Measurements from ENCODE around the gene TAS2R60. TPM values are rescaled to one million over a fixed set of nuclear protein-coding genes. Genes with fewer than 3 reads are reported as not detected.

Gene TAS2R60
- total and polyA plus RNA-seq, 2 donors (not counting 3 experiments of a cell fraction or from before 2014, with no cell fraction given) = not detected

DNA sequence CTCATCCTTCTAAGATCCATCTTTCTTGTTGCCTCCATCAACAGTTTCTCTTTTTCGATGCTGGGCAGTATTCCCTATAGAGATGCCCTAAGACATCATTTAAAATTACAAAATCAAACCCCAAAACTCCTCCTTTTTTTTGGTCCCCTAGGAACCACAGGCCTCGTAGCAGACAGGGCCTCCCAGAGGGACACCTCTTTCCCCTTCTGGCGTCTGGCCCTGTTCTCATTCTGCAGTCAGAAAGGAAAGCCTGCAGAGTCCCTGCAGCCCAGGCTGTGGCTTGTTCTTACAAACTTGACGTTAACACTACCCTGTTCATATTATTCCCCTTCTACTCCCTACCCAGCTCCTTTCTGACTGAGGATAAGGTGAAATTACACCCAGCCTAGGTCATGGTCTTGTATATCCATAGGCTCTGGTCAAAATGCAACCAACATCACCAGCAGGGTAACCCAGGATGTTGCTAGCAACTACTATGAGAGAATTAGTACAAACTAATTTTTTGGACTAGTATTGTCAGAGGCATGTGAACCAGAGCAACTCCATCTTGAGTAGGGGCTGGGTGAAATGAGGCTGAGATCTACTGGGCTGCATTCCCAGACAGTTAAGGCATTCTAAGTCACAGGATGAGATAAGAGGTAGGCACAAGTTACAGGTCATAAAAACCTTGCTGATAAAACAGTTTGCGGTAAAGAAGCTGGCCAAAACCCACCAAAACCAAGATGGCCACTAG lies 31.1 kb upstream of the TAS2R60 start:
- no peaks in the 10 kb centered on the region for H3K36me3 ChIP-seq (ENCODE audit: control insufficient read depth in 2 of 2, extremely low read depth in 1 of 2, insufficient read depth in 2 of 2, low read length in 2 of 2)
- BruUV-seq (replicated peaks) = no TSS peak
- H3K79me2 ChIP-seq (ENCODE audit: control insufficient read depth, insufficient read depth, low read length) = no peaks in the 10 kb centered on the region
- ChIA-PET POLR2A (no interaction called here), CTCF (interaction anchor here (1.4 to 1.5 kb wide), 2 partner anchors 88 to 172 kb away, joined by 3 to 6 read pairs; no protein-coding TSS in a partner anchor)
- no peaks in the 10 kb centered on the region for H3K27me3 ChIP-seq (ENCODE audit: control insufficient read depth in 2 of 2, insufficient read depth in 2 of 2, low read length in 2 of 2)
- no peak overlapping the region for H3K27ac ChIP-seq (ENCODE audit: insufficient read depth, low read depth, low read length)
- TF ChIP-seq EZH2 (IDR thresholded peaks at IDR 0.05; ENCODE audit: borderline replicate concordance, low read depth, low read length, severe bottlenecking) (no peak), CTCF (IDR thresholded peaks at IDR 0.05; ENCODE audit: extremely low read depth in 1 of 2, insufficient read depth in 1 of 2, low read depth in 1 of 2, low read length in 2 of 2) (no peak), POLR2AphosphoS5 (IDR thresholded peaks at IDR 0.05; ENCODE audit: insufficient read depth, low read depth, low read length) (no peak), POLR2A (IDR thresholded peaks at IDR 0.05; ENCODE audit: low read depth, low read length) (no peak), JUN (IDR thresholded peaks at IDR 0.05; ENCODE audit: borderline replicate concordance, insufficient read depth, insufficient read length, low read depth) (no peak), MYC (IDR thresholded peaks at IDR 0.05; ENCODE audit: low read depth, low read length) (no peak), FOS (IDR thresholded peaks at IDR 0.05; ENCODE audit: borderline replicate concordance, insufficient read depth, low read length) (no peak), GATA2 (IDR thresholded peaks at IDR 0.05; ENCODE audit: insufficient read depth, insufficient read length, low read depth, low read length) (no peak)
- TF ChIP-seq, protein P1, sequence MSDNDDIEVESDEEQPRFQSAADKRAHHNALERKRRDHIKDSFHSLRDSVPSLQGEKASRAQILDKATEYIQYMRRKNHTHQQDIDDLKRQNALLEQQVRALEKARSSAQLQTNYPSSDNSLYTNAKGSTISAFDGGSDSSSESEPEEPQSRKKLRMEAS (IDR thresholded peaks at IDR 0.05; ENCODE audit: insufficient read depth, insufficient read length) = no peak
- H3K4me1 ChIP-seq (ENCODE audit: control insufficient read depth, extremely low read depth, insufficient read depth, low read length) = peaks cover 18% of the 10 kb centered on the region
- FAIRE-seq (no peak), DNase-seq (ENCODE audit: low read depth, low spot score) (no peak)
- H3K4me3 ChIP-seq (replicated peaks in 1 of 3; ENCODE audit: insufficient read depth in 1 of 3, low read depth in 1 of 3, low read length in 3 of 3) = no peak overlapping the region
- intact Hi-C loops (cut with micrococcal nuclease) = no loop called here
- dilution Hi-C loops (cut with MboI; ENCODE audit: extremely low pct_ligation_motif_present, low sequenced_read_pairs) = no loop called here
- H3K4me2 ChIP-seq (ENCODE audit: insufficient read depth, low read length) = no peak overlapping the region
- no peak overlapping the region for H3K9ac ChIP-seq (replicated peaks; ENCODE audit: extremely low read depth, insufficient read depth, low read length)
- H2AFZ ChIP-seq (ENCODE audit: low read depth, low read length) = no peak overlapping the region
- H3K9me1 ChIP-seq (replicated peaks; ENCODE audit: control insufficient read depth, extremely low read depth, insufficient read depth, low read length) = no peaks in the 10 kb centered on the region
- H4K20me1 ChIP-seq (replicated peaks; ENCODE audit: control insufficient read depth, extremely low read depth, insufficient read depth, low read length) = no peaks in the 10 kb centered on the region
- H3K9me3 ChIP-seq (replicated peaks; ENCODE audit: control insufficient read depth, insufficient read depth, low read length) = no peaks in the 10 kb centered on the region
